ENCODE data around the gene PTPN13.

The PTPN13 gene

DNA sequence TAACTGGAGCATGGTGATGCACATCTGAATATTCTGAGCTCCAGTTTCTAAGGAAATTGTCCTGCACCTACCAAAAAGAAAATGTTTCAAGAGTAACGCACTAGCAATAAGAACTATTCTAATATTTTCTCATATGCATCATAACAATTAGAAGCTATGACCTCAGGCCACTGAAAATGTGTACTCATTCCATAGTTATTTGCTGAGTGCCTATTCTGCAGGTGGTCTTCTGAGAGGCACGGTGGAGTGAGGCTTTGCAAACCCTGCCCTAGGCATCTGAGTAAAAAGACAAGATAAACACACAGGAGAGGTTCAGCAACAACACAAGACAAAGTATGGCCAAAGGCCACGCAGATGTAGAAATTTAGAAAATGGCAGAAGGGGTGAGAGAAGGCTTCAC lies 231.4 kb downstream of the PTPN13 start:
- DNase-seq: no peak

DNA sequence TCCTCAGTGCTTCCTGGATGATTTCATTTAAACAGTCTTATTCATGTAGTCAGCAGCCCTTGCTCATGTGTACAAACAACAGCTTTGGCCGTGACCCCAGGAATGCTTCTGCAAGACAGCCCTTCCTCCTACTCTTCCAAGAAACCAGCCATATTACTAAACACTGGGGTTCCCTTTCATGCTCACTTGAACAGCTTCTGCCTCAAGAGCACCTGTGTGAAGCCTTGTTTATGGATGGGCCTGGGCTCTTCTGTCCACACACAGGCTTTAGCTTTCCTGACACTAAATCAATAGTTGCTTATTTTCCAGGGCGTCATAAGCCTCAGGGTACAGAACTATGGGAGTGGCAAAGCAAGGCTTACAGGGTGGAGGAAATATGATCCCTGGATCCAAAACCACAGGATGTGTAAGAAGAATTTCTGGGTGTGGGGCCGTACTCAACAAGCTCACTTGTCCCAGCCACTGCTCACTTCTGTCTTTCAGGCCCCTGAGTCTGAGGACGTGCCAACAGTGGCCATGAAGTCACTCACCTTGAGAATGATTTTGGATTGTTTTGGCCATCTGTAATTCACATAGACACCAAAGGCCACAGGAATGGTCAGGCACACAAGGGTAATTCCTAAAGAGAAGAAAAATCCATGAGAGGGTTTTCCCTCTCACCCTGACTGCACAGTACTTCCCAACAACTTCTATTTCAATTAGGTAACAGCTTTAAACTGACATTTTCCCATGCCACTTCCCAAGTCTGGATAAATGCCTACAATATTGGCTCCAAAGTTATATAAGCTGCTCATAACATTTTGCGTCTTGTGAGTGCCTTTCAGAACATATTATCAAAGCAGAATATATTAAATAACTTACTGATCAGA lies 237.4 kb downstream of the PTPN13 start:
- no peak for DNase-seq

DNA sequence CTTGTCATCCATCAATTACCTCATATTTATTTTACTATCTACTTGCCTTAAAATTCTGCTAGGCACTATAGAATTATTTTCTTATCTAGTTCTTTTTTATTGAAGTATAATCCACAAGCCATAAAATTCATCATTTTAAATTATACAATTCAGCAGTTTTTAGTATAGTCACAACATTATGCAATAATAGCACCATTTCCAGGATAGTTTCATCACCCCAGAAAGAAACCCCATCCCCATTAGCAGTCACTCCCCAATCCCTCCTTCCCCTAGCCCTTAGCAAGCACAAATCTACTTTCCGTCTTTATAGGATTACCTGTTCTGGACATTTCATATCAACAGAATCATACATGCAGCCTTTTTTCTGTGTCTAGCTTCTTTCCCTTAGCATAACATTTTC lies 239.5 kb downstream of the PTPN13 start:
- DNase-seq: no peak

DNA sequence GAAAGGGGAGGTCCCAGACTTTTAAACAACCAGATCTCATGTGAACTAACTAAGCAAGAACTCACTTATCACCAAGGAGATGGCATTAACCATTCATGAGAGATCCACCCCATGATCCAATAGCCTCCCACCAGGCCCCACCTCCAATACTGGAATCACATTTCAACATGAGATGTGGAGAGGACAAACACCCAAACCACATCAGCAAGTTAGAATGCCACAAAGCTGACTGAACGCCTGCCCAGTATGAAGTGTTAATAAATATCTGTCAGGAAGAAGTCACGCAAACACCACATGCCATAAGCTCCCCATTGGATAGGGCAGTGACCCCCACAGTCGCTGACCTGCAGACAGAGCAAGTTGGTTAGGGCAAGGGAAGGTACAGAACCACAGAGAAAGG lies 240.8 kb downstream of the PTPN13 start:
- DNase-seq: no peak

DNA sequence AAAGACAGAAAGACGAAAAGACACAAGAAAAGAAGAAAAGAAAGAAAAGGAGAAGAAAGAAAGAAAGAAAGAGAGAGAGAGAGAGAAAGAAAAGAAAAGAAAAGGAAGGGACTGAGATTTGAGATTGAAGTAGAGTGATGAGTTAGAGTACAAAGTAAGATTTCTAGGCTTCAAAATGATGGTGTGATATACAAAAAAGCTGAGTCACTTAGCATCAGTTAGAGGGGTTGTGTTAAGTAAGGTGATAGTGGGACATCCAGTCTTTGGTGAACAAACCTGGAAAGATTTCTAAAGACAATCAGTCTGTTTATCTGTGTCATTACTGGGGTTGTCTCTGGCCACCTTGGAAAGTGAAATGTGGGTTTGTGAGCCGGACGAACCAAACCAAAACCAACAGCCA lies 241.6 kb downstream of the PTPN13 start:
- DNase-seq: no peak

DNA sequence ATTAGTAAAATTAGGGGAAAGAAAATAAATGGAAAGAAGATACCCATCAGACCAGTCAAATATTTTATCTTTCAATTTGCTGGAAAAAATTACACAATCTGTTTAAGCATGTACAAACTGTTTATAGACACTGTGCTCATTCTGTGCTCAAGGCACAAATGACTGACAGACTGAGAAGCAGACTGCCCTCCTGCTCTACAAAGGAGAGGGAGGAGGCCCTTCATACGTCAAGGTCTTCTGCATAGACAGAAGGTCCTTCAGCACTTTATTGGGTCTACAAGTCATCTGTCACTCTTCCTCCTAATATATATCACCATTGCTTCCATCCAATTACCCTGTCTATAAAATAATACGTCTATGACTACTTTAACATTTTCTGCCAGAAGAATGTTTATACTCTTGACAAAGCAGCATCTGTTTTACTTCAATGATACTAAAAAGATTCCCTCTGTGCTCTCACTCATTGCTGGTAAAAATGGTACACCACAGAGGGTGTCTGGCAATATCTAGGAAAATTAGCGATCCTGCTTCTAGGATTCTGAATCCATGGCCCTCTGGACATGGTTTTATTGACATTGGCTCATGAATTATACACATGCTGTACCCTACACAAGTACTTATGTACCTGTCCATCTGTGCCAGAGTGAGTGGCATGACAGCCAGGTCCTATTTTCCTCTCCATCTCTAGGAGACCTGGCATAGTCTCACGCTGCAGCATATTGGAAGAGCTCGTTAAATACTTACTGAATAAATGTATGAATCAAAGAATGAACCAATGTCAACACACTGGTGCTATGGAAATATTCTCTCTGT lies 243.8 kb downstream of the PTPN13 start:
- DNase-seq: no peak

DNA sequence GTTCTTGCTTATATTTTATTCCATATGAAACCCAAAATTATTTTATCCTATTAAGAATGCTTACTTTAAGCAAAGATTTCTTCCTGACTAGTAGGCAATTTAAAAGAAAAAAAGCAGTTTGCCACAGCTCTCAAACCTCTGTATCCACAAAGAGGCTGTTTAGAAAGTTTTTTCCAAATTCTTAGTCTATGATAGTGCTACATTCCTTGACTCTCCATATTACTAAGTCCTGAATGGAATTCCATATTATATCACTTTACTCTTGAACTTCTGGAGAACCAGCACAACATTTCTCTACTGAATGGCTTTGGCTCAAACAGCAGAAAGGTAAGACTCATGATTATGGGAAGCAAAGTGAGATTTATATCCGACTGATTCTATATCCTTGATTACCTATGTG lies 246.7 kb downstream of the PTPN13 start:
- no peak for DNase-seq

DNA sequence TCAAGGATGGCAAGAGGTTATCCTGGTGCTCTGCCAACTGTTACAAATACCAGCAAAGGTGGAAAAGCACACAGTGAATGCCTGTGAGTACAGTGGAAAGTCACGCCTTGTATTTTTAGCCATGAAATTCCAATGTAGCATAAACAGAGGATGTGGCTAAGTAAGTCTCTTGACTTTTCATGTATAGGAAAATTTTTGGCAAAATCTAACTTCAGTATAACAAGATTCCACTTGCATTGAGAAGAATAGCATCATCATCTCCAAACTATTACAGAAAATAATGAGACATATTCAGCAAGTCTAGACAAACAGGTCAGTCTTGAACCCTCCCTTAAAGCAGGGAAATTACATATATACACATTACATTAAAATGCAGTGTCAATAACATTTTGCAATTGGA lies 247.2 kb downstream of the PTPN13 start:
- DNase-seq: no peak

DNA sequence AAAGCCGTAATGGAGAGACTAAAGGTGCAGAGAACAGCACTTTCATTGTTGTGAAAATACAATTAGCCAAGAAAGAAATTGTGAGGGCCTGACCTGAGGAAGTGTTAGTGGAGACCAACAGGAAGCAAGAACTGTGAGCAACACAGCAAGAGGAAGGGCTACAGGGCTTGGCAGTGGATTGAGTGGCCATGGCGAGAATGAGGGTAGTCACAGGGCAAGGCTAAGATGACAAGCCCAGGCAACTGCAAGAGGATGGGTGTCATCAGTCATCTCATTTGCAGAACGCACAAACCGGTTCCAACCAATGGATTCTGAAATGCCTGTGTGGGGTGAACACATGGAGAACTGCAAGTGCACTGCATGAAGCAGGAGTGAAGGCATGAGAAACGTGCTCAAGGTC lies 251.5 kb downstream of the PTPN13 start:
- no peak for DNase-seq

DNA sequence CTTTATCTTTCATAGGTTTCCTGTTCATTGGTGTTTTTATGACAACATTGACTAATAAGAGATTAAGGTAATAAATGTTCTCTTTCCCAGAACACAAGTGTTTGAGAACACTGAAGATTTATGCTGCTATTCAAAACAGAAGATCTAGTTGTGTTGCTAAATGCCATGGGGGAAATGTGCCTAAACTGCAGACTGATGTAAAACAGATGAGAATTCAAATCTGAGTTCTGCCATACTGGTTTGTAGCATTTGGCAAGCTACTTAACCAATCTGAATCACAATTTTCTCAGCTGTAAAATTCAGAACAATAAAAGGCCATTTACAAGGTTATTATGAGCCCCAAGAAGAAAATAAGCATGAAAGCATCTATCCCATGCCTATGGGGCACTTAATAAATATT lies 252.8 kb downstream of the PTPN13 start:
- DNase-seq: no peak

DNA sequence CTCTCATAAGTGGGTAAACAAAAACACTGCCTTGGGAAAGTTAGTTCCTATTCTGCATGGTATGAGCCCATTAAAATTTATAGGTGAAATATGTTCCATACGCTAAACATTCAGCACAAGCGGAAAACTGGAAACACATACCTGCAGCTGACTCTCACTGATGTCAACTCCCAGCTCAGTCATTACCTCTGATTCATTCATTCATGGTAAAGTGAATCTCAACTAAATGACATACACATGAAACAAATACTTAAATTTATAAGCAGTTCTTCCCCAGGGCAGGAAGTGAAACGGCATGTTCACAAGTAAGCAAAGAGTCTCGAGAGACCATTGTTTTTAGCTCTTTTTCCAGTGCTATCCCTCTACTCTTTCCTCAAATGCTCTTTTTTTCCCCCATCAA lies 253.5 kb downstream of the PTPN13 start:
- DNase-seq: no peak

DNA sequence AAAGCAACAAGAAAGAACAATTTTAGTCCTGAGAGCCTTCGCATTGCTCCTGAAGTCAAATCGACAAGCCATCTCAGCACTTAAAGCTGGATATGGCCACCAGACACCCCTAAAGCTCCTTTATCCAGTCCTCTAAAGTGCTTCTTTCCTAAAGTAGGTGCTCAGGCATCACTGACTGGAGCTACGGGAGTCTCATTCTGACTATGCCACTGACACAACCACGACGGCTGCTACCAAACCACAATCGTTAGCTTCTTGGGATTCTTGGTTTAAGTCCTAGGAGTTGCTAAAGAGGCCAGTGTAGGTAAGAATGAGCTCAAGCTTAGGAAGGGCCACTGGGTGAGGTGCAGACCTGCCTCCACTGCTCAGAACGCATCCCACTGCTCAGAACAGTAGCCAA lies 254.0 kb downstream of the PTPN13 start:
- DNase-seq: no peak

DNA sequence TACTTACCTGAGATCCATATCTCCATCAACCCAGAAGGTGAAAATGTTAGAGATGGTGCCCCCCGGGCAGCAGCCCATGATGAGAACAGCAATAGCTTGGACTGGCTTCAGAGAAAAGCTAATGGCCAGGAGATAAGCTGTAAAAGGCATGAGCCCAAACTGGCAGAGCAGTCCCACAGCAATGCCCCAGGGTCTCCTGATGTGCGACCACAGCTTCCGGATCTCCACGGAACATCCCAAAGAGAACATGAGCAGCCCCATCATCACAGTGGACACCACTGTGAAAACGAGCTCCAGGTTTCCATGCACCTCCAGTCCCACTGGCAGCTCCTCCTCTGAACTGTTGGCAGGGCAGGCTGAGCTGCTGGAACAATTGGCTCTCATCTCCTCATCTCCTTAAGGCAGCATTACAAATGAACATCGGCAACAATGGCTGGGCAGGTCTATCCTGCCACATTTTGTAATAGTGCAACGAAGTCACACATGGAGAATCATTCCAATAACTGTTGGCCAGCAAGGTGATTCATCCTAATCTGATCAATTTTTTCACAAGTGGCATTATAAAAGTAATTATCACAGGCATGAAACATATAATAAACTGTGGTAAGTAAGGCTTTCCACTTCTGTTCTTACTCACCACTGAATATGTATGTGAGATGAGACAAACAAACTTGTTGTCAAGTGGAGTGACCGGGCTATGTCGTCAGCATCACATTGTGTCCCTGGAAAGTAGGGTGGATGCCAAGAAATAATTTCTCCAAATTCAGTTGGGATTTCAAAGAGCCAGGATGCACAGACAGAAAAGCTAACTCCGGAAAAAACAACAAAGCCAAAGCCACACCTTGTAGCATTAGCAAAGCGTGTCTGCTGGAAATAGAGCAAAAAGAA lies 254.9 kb downstream of the PTPN13 start, which contains the start of gene SLC10A6:
SLC10A6 (minus strand) TSS at position 653 of the 888 bp plus-strand sequence; CDS start at position 384, 269 bp downstream.
- DNase-seq: no peak

DNA sequence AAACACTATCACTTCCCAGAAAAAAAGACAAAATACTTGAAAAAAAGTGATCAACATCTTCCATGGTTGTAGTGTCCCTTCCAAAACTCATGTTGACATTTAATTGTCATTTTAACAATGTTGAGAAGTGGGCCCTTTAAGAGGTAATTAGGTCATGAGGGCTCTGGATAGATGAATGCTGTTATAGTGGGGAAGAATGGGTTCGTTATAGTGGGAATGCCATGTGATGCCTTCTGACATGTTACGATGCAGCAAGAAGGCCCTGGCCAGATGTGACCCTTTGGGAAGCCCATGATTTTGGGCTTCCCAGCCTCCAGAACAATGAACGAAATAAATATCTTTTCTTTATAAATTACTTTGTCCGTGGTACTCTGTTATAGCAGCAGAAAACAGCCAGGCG lies 259.1 kb downstream of the PTPN13 start:
- no peak for DNase-seq

DNA sequence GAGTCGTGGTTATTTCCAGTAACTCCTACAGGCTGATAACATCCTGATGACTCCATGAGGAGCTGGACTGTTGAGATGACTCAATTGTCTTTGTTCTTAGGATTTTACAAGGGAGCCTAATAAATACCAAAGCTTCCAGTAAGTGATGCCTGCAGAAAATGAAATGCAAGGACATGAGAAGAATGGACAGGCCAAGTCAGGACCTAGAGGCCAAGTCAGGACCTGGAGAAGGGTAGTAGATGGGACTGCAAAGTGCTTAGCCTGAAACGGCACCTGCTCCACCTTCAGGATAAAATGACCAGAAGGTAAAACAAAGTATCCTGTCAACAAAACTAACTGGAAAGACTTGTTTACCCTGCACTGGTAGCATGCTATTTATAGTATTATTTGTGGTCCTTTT lies 261.5 kb downstream of the PTPN13 start:
- DNase-seq: no peak

DNA sequence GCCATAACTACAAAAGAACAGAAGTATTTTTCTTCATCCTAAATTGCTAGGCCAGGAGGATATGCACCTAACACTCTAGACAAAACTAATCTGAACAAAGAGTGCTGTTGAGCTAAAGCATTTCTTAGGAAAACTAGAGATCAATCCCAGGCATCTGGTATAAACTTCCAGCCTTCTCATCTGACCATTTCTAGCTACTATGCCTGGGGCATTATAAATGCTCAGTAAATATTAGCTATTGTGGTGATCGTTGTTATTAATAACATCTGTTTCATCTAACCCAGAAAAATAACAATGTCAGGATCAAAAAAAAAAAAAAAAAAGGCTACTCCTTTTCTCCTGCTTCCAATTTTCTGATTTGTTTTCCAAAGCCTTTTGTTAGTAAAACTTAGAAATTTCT lies 262.8 kb downstream of the PTPN13 start:
- DNase-seq: no peak

DNA sequence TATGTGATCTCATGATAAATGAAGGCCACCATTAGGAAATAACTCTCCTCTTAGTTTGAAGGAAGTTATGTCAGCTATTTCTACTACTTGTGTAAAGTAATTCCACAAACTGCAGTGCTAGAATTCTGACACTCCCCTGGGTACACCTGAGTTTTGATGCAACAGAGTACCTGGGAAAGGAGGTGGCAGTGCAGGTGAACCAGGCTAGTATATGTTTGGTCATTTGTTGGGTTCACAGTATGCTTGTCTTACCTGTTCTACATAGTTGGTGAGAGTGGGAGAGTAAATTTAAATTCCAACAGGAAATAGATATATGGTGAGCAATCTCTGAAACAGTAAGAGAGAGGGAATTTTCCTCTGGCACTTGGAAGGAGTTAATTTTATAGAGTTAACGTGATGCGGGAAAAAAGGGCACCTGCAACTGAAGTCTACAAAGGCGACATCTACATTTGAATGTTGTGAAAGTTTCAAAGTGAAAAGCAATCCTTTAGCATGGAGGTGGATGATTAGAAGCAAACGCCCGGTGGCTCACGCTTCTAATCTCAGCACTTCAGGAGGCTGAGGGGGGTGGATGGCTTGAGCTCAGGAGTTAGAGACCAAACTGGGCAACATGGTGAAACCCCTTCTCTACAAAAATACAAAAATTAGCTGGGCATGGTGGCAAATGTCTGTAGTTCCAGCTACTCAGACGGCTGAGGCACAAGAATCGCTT lies 263.4 kb downstream of the PTPN13 start:
- DNase-seq: no peak
